Activated naive CD4-positive, alpha-beta T cell treated with anti-CD3 and anti-CD28 coated beads, Interleukin-2, amount 50 U/mL, for 72 hours (primary cell): ENCODE results near the gene ENTREP1. TPM values are rescaled to one million over a fixed set of nuclear protein-coding genes. Genes with fewer than 3 reads are reported as not detected.
A peak's percentile ranks its signal among the peaks of the same experiment; 100 is the strongest.
"Not testable (repeated sequence)": the region's sequence is repeated elsewhere in the genome, so short reads cannot be mapped to it uniquely, and the experiment has no call there.

ENCODE experiments used
- ATAC-seq, 2 donors: fragments of 150-1000 bp; cut with Tn5 transposase; 2 replicates each; pipeline ENCODE4 v1.10.0; 2021; ENCODE audit warnings: mild to moderate bottlenecking in 2 of 2, moderate library complexity in 2 of 2
- DNase-seq, 2 donors: peaks; one replicate each; pipeline ENCODE4 v3.0.0; 2021 to 2022; ENCODE audit warnings: low spot score in 2 of 2
- H3K27ac Mint-ChIP-seq, 2 donors: one replicate each; pipeline ENCODE4 v1.8.0; 2022; ENCODE audit warnings: mild to moderate bottlenecking in 2 of 2, mixed read lengths in 2 of 2
- H3K36me3 Mint-ChIP-seq, 2 donors: one replicate each; pipeline ENCODE4 v1.8.0; 2022; ENCODE audit warnings: mixed read lengths in 2 of 2
- H3K9me3 Mint-ChIP-seq, 2 donors: one replicate each; pipeline ENCODE4 v1.8.0; 2022; ENCODE audit warnings: mixed read lengths in 2 of 2
- total RNA-seq, 2 donors: library from RNA; stranded (reverse); gene quantifications; one replicate each; pipeline ENCODE4 v1.2.3, GENCODE V29; 2022

The ENTREP1 gene
- total RNA-seq, result not detected

- Mint-ChIP-seq H3K9me3 (no peaks in the 10 kb centered on the region), H3K27ac (no peak within 1 kb of the TSS), H3K36me3 (no peaks in the 10 kb centered on the region)
- ATAC-seq (peak in 1 of 2 donors; percentile 66), DNase-seq (peak in 1 of 2 donors; percentile 6)
Observed at GRCh38 chr9:69324549-69325401, at the start of gene ENTREP1. ENTREP1 (plus strand) TSS chr9:69325215; CDS start chr9:69325310, 95 bp downstream.

- Mint-ChIP-seq H3K27ac (no peak overlapping the region), H3K36me3 (peaks cover 23 to 25% of the 10 kb centered on the region in 2 donors), H3K9me3 (peaks cover 25 to 26% of the 10 kb centered on the region in 2 donors)
- no peak for DNase-seq
- no peak for ATAC-seq
Observed at GRCh38 chr9:69276775-69277174, 48.2 kb upstream of the ENTREP1 start.

- ATAC-seq (peak; percentile 94 to 95), DNase-seq (peak; percentile 5 to 61)
- peaks cover 26 to 33% of the 10 kb centered on the region in 2 donors for H3K9me3 Mint-ChIP-seq
- peaks cover 23 to 27% of the 10 kb centered on the region in 2 donors for H3K36me3 Mint-ChIP-seq
- peak overlapping the region in 1 of 2 donors; percentile 36 for H3K27ac Mint-ChIP-seq
Observed at GRCh38 chr9:69279084-69279731, 45.8 kb upstream of the ENTREP1 start.

GRCh38 chr9:69279733-69280132 lies 45.3 kb upstream of the ENTREP1 start:
- H3K27ac Mint-ChIP-seq, result no peak overlapping the region
- peaks cover 24 to 33% of the 10 kb centered on the region in 2 donors for H3K9me3 Mint-ChIP-seq
- DNase-seq (no peak), ATAC-seq (no peak)
- peaks cover 23 to 26% of the 10 kb centered on the region in 2 donors for H3K36me3 Mint-ChIP-seq

- DNase-seq (no peak), ATAC-seq (no peak)
- peaks cover 17 to 20% of the 10 kb centered on the region in 2 donors for H3K36me3 Mint-ChIP-seq
- H3K27ac Mint-ChIP-seq, result no peak overlapping the region
- peaks cover 15 to 22% of the 10 kb centered on the region in 2 donors for H3K9me3 Mint-ChIP-seq
Observed at GRCh38 chr9:69283003-69283402, 42.0 kb upstream of the ENTREP1 start.

GRCh38 chr9:69292078-69292477 lies 32.9 kb upstream of the ENTREP1 start:
- H3K9me3 Mint-ChIP-seq, result no peaks in the 10 kb centered on the region
- no peak for DNase-seq
- H3K36me3 Mint-ChIP-seq, result no peaks in the 10 kb centered on the region
- no peak overlapping the region for H3K27ac Mint-ChIP-seq
- ATAC-seq, result no peak

GRCh38 chr9:69293156-69293555 lies 31.9 kb upstream of the ENTREP1 start:
- ATAC-seq (peak in 1 of 2 donors; percentile 33), DNase-seq (no peak)
- no peak overlapping the region for H3K27ac Mint-ChIP-seq
- no peaks in the 10 kb centered on the region for H3K9me3 Mint-ChIP-seq
- no peaks in the 10 kb centered on the region for H3K36me3 Mint-ChIP-seq

GRCh38 chr9:69295872-69296552 lies 29.0 kb upstream of the ENTREP1 start:
- ATAC-seq (no peak), DNase-seq (no peak)
- no peaks in the 10 kb centered on the region for H3K9me3 Mint-ChIP-seq
- H3K27ac Mint-ChIP-seq, result no peak overlapping the region
- H3K36me3 Mint-ChIP-seq, result no peaks in the 10 kb centered on the region

- H3K36me3 Mint-ChIP-seq, result no peaks in the 10 kb centered on the region
- DNase-seq (no peak), ATAC-seq (no peak)
- H3K9me3 Mint-ChIP-seq, result no peaks in the 10 kb centered on the region
- no peak overlapping the region for H3K27ac Mint-ChIP-seq
Observed at GRCh38 chr9:69297300-69297980, 27.6 kb upstream of the ENTREP1 start.

- no peak for DNase-seq
- no peak overlapping the region for H3K27ac Mint-ChIP-seq
- H3K9me3 Mint-ChIP-seq, result no peaks in the 10 kb centered on the region
- H3K36me3 Mint-ChIP-seq, result no peaks in the 10 kb centered on the region
- ATAC-seq, result no peak
Observed at GRCh38 chr9:69299315-69299714, 25.7 kb upstream of the ENTREP1 start.

- Mint-ChIP-seq H3K27ac (no peak overlapping the region), H3K9me3 (no peaks in the 10 kb centered on the region), H3K36me3 (no peaks in the 10 kb centered on the region)
- DNase-seq (no peak), ATAC-seq (no peak)
Observed at GRCh38 chr9:69299826-69300225, 25.2 kb upstream of the ENTREP1 start.

- Mint-ChIP-seq H3K9me3 (no peaks in the 10 kb centered on the region), H3K36me3 (no peaks in the 10 kb centered on the region), H3K27ac (no peak overlapping the region)
- ATAC-seq (no peak), DNase-seq (no peak)
Observed at GRCh38 chr9:69303331-69303730, 21.7 kb upstream of the ENTREP1 start.

GRCh38 chr9:69306895-69307445 lies 18.0 kb upstream of the ENTREP1 start:
- not testable (repeated sequence) for H3K27ac Mint-ChIP-seq, ATAC-seq, H3K9me3 Mint-ChIP-seq, DNase-seq, H3K36me3 Mint-ChIP-seq

- DNase-seq (no peak), ATAC-seq (no peak)
- H3K36me3 Mint-ChIP-seq, result peaks cover 7% of the 10 kb centered on the region in 2 donors
- H3K9me3 Mint-ChIP-seq, result peaks cover 7 to 12% of the 10 kb centered on the region in 2 donors
- no peak overlapping the region for H3K27ac Mint-ChIP-seq
Observed at GRCh38 chr9:69307446-69308205, 17.4 kb upstream of the ENTREP1 start.

GRCh38 chr9:69308206-69308931 lies 16.6 kb upstream of the ENTREP1 start:
- Mint-ChIP-seq H3K36me3 (peaks cover 8 to 11% of the 10 kb centered on the region in 2 donors), H3K27ac (no peak overlapping the region), H3K9me3 (peaks cover 7 to 12% of the 10 kb centered on the region in 2 donors)
- ATAC-seq (no peak), DNase-seq (no peak)
